Natural killer cell (primary cell): ENCODE measurements around the gene THEMIS. TPM values are rescaled to one million over a fixed set of nuclear protein-coding genes. Genes with fewer than 3 reads are reported as not detected.

Source experiments
- ATAC-seq, 3 donors: fragments of 150-1000 bp in 2 of 3; fragments of 200-7000 bp in 1 of 3; cut with Tn5 transposase; 1 replicate in 1 of 3; 2 replicates in 2 of 3; pipeline ENCODE4 v1.10.0; 2021; ENCODE audit warnings: mild to moderate bottlenecking in 2 of 3, moderate library complexity in 2 of 3
- DNase-seq, 2 donors: peaks; one replicate each; pipeline versions ENCODE4 v3.0.0 to v3.0.0-alpha.2; 2013 to 2021; ENCODE audit warnings: mixed read lengths in 1 of 2
- H3K27ac ChIP-seq: one replicate; pipeline ENCODE4 v1.5.1; 2013; ENCODE audit warnings: mild to moderate bottlenecking, low read length
- H3K27me3 ChIP-seq: one replicate; pipeline ENCODE4 v1.6.1; 2013; ENCODE audit warnings: low read length; ENCODE audit not compliant: control insufficient read depth, insufficient read depth
- H3K36me3 ChIP-seq: one replicate; pipeline ENCODE4 v1.6.1; 2013; ENCODE audit warnings: low read length; ENCODE audit not compliant: control insufficient read depth, insufficient read depth
- H3K4me1 ChIP-seq: one replicate; pipeline ENCODE4 v1.6.1; 2013; ENCODE audit warnings: low read length; ENCODE audit not compliant: control insufficient read depth, insufficient read depth
- H3K4me3 ChIP-seq: one replicate; pipeline ENCODE4 v1.5.1; 2013; ENCODE audit warnings: low read length
- H3K9me3 ChIP-seq: one replicate; pipeline ENCODE4 v1.6.1; 2013; ENCODE audit warnings: low read length; ENCODE audit not compliant: control insufficient read depth, insufficient read depth
- H3K27ac Mint-ChIP-seq, 2 donors: one replicate each; pipeline ENCODE4 v1.8.0; 2022; ENCODE audit warnings: mild to moderate bottlenecking in 2 of 2, mixed read lengths in 2 of 2, moderate library complexity in 1 of 2
- H3K27me3 Mint-ChIP-seq, 2 donors: one replicate each; pipeline ENCODE4 v1.8.0; 2022; ENCODE audit warnings: low read depth in 2 of 2, mixed read lengths in 2 of 2
- H3K36me3 Mint-ChIP-seq: one replicate; pipeline ENCODE4 v1.8.0; 2022; ENCODE audit warnings: mixed read lengths
- H3K4me1 Mint-ChIP-seq, 2 donors: one replicate each; pipeline ENCODE4 v1.8.0; 2022; ENCODE audit warnings: mixed read lengths in 2 of 2
- H3K4me3 Mint-ChIP-seq: one replicate; pipeline ENCODE4 v1.8.0; 2022; ENCODE audit warnings: mild to moderate bottlenecking, moderate library complexity, mixed read lengths
- H3K9me3 Mint-ChIP-seq, 2 donors: one replicate each; pipeline ENCODE4 v1.8.0; 2022; ENCODE audit warnings: mixed read lengths in 2 of 2
- WGBS: methylation state at CpG from one replicate; pipeline ENCODE4 v1.1.7; 2013; ENCODE audit warnings: missing lambda C conversion rate; ENCODE audit not compliant: insufficient coverage; 5-methylcytosine and 5-hydroxymethylcytosine counted together
- intact Hi-C: fragments of 100-400 bp; cut with micrococcal nuclease; formaldehyde crosslinking; loops from one replicate; pipeline ENCODE4 v1.14.2; 2022
- total RNA-seq, 4 donors: library from RNA; stranded (reverse); fragments of 120-200 nt in 1 of 4; gene quantifications; one replicate each; pipeline versions ENCODE4 v1.2.3 to v1.2.4, GENCODE V29; 2013 to 2022
- TF ChIP-seq, protein P1 (sequence below): fragments of 200-600 bp; IDR thresholded peaks from one replicate; pipeline ENCODE4 v1.8.0; 2022; ENCODE audit warnings: antibody characterized with exemption

Gene THEMIS
- total RNA-seq, 3 donors from 2014 or later (not counting 1 experiment from before 2014, with no cell fraction given): 0.82 to 11.7 (median 1.7) TPM

DNA sequence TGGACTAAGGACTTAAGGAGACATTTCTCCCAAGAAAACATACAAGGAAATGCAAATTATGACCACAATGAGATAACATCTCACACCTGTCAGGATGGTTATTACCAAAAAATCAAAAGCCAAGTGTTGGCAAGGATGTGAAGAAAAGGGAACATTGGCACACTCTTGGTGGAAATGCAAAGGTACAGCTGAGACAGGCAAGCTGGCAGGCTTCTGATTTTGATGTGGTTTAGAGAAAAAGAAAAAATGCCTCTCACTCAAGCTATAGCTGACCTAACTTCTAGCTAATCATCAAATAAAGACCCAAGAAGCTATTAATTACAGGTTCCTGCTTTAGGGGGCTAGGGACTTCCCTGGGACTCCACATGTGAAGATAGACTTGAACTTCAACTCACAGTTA is 139.8 kb downstream of the THEMIS start:
- no peak overlapping the region for H3K27ac ChIP-seq

DNA sequence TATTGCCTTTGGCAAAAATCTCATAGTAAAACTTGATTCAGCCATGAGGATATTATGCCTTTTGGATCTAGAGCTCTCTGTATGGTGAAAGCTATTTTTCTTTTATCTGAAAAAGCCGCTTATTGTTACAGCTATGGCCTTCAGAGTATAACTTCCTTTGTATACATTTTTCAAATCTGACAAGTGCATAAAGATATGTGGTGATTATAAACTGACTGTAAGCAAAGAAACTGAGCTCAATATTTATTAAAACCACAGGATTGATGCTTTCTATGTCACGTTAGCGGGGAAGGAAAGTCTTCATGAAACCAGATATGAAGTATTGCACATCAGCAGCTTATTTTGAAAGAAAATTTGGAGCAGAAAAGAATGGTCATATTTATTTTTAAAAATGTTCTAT is 151.8 kb downstream of the THEMIS start:
- Mint-ChIP-seq H3K4me1 (no peaks in the 10 kb centered on the region), H3K9me3 (peaks cover 0 to 3% of the 10 kb centered on the region in 2 donors), H3K36me3 (no peaks in the 10 kb centered on the region), H3K27me3 (no peaks in the 10 kb centered on the region), H3K27ac (no peak overlapping the region), H3K4me3 (no peak overlapping the region)
- H3K27me3 ChIP-seq: no peaks in the 10 kb centered on the region
- DNase-seq (no peak), ATAC-seq (no peak)
- H3K36me3 ChIP-seq: no peaks in the 10 kb centered on the region
- intact Hi-C loops: no loop called here
- 100% methylated on average over 2 of the region's 3 CpGs for WGBS
- no peak overlapping the region for H3K27ac ChIP-seq
- TF ChIP-seq, protein P1, sequence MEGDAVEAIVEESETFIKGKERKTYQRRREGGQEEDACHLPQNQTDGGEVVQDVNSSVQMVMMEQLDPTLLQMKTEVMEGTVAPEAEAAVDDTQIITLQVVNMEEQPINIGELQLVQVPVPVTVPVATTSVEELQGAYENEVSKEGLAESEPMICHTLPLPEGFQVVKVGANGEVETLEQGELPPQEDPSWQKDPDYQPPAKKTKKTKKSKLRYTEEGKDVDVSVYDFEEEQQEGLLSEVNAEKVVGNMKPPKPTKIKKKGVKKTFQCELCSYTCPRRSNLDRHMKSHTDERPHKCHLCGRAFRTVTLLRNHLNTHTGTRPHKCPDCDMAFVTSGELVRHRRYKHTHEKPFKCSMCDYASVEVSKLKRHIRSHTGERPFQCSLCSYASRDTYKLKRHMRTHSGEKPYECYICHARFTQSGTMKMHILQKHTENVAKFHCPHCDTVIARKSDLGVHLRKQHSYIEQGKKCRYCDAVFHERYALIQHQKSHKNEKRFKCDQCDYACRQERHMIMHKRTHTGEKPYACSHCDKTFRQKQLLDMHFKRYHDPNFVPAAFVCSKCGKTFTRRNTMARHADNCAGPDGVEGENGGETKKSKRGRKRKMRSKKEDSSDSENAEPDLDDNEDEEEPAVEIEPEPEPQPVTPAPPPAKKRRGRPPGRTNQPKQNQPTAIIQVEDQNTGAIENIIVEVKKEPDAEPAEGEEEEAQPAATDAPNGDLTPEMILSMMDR: no peak
- no peaks in the 10 kb centered on the region for H3K9me3 ChIP-seq
- no peaks in the 10 kb centered on the region for H3K4me1 ChIP-seq
- H3K4me3 ChIP-seq: no peak overlapping the region

More for the DNA sequence above, 139.8 kb downstream of the THEMIS start:
- Histone ChIP-seq H3K4me3 (no peak overlapping the region), H3K4me1 (no peaks in the 10 kb centered on the region), H3K9me3 (no peaks in the 10 kb centered on the region), H3K36me3 (no peaks in the 10 kb centered on the region), H3K27me3 (no peaks in the 10 kb centered on the region)
- TF ChIP-seq, protein P1: no peak
- H3K27ac Mint-ChIP-seq: no peak overlapping the region
- no peaks in the 10 kb centered on the region for H3K9me3 Mint-ChIP-seq
- DNase-seq (no peak), ATAC-seq (no peak)
- no peaks in the 10 kb centered on the region for H3K4me1 Mint-ChIP-seq
- intact Hi-C loops: no loop called here
- no peaks in the 10 kb centered on the region for H3K36me3 Mint-ChIP-seq
- no peak overlapping the region for H3K4me3 Mint-ChIP-seq
- H3K27me3 Mint-ChIP-seq: no peaks in the 10 kb centered on the region

DNA sequence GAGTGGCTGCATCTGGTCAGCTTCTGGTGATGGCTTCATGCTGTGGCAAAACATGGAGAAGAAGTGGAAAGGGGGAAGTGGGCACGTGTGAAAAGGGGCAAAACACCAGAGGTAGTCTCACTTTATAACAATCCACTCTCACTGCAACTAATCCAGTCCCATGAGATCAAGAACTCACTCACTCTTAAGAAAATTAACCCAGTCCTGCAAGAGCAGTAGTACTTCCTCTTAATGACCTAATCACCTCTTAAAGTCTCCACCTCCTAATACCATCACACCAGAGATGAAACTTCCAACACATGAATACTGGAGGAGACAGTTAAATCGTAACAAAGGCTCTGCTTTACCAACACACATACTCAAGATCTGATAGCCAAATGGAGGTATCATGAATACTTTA is 152.6 kb downstream of the THEMIS start:
- no peak overlapping the region for H3K27ac ChIP-seq
- Mint-ChIP-seq H3K27ac (no peak overlapping the region), H3K4me3 (no peak overlapping the region), H3K9me3 (peaks cover 0 to 3% of the 10 kb centered on the region in 2 donors), H3K27me3 (no peaks in the 10 kb centered on the region), H3K4me1 (no peaks in the 10 kb centered on the region), H3K36me3 (no peaks in the 10 kb centered on the region)
- ATAC-seq (no peak), DNase-seq (peak in 1 of 2 donors; percentile 10)
- H3K27me3 ChIP-seq: no peaks in the 10 kb centered on the region
- H3K4me3 ChIP-seq: no peak overlapping the region
- H3K36me3 ChIP-seq: no peaks in the 10 kb centered on the region
- TF ChIP-seq, protein P1: no peak
- no peaks in the 10 kb centered on the region for H3K9me3 ChIP-seq
- 75% methylated on average over 2 of the region's 2 CpGs for WGBS
- intact Hi-C loops: no loop called here
- H3K4me1 ChIP-seq: no peaks in the 10 kb centered on the region

DNA sequence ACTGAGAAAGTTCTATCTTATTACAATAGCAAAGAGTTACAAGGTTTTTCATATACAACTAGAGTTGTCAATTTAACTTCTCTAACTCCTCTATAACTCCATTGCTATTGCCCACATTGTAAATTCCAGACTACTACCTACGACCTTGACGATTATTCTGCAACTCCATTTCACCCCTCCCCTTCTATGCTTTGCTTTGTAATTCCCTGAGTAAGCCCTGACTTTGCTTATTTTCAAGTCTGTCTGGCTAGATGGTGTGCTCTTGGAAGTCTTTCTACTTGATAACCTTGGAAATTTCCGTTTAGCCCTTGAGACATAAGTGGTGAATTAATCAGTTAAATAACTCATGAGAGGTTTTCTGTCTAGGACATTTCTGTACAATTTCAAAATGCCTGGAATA is 162.4 kb downstream of the THEMIS start:
- no peaks in the 10 kb centered on the region for H3K4me1 ChIP-seq
- H3K4me3 ChIP-seq: no peak overlapping the region
- no peaks in the 10 kb centered on the region for H3K27me3 ChIP-seq
- TF ChIP-seq, protein P1: no peak
- no peak for ATAC-seq
- no peaks in the 10 kb centered on the region for H3K36me3 ChIP-seq
- no peaks in the 10 kb centered on the region for H3K9me3 ChIP-seq
- Mint-ChIP-seq H3K27ac (no peak overlapping the region), H3K9me3 (no peaks in the 10 kb centered on the region), H3K36me3 (no peaks in the 10 kb centered on the region), H3K27me3 (peaks cover 0 to 7% of the 10 kb centered on the region in 2 donors), H3K4me1 (no peaks in the 10 kb centered on the region), H3K4me3 (no peak overlapping the region)
- intact Hi-C loops: loop anchor here (5.0 kb wide), 1 partner anchor 1514 kb away; no protein-coding TSS in a partner anchor
- 87% methylated on average over 3 of the region's 3 CpGs for WGBS
- no peak for DNase-seq
- no peak overlapping the region for H3K27ac ChIP-seq
